H1 (cell line): ENCODE measurements around the gene HP1BP3.

ENCODE experiments used
- HDAC2 ChIP-seq, 2 experiments: fragments of 300-600 bp in 1 of 2; sonication (generic) in 1 of 2; IDR thresholded peaks; 2 replicates each; pipeline ENCODE4 v1.6.1; 2011 to 2012; ENCODE audit warnings: low read depth in 2 of 2, low read length in 2 of 2, mild to moderate bottlenecking in 2 of 2, moderate library complexity in 2 of 2, borderline replicate concordance in 1 of 2, inconsistent platforms in 1 of 2
- POLR2A ChIP-seq, 2 experiments: IDR thresholded peaks; 1 replicate in 1 of 2; 2 replicates in 1 of 2; pipeline ENCODE4 v1.6.1; 2011; ENCODE audit warnings: low read depth in 2 of 2, low read length in 2 of 2, mild to moderate bottlenecking in 2 of 2; ENCODE audit errors: control extremely low read depth in 1 of 2
- POLR2AphosphoS5 ChIP-seq: IDR thresholded peaks from 2 replicates; pipeline ENCODE4 v1.6.1; 2011; ENCODE audit warnings: low read depth, low read length
- TF ChIP-seq, protein P1 (sequence below): IDR thresholded peaks from 2 replicates; pipeline ENCODE4 v1.6.1; 2011; ENCODE audit warnings: low read length, improper control_type of control experiment
- TF ChIP-seq, protein P2 (sequence below), 3 experiments: IDR thresholded peaks; 1 replicate in 2 of 3; 2 replicates in 1 of 3; pipeline versions ENCODE4 v1.5.1 to v1.6.1; 2011; ENCODE audit warnings: low read length in 3 of 3, mild to moderate bottlenecking in 3 of 3, inconsistent platforms in 2 of 3, low read depth in 1 of 3, moderate library complexity in 1 of 3; ENCODE audit not compliant: insufficient read depth in 1 of 3; ENCODE audit errors: control extremely low read depth in 1 of 3

DNA sequence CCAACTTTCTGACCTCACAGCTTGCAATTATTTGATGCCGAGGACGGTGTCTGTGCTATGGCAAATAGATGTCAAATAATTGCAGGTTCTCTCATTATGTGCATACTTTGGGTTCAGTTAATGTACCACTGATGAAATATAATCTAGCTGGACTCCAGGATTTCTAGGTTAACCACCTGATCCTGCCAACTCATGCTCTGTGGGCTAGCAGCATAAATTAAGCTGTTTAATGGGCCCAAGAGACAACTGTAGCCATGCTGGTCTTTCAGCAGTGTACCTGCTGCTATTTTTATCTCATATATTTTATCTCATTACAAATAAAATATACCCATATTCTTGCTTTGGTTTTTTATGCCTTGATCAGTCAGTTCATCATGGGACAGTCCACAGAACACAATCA, 43.3 kb upstream of the HP1BP3 start:
- no peak for TF ChIP-seq POLR2A (IDR thresholded peaks at IDR 0.05; ENCODE audit: control extremely low read depth in 1 of 2, low read depth in 2 of 2, low read length in 2 of 2)
- TF ChIP-seq, protein P1, sequence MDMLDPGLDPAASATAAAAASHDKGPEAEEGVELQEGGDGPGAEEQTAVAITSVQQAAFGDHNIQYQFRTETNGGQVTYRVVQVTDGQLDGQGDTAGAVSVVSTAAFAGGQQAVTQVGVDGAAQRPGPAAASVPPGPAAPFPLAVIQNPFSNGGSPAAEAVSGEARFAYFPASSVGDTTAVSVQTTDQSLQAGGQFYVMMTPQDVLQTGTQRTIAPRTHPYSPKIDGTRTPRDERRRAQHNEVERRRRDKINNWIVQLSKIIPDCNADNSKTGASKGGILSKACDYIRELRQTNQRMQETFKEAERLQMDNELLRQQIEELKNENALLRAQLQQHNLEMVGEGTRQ: no peak
- TF ChIP-seq, protein P2, sequence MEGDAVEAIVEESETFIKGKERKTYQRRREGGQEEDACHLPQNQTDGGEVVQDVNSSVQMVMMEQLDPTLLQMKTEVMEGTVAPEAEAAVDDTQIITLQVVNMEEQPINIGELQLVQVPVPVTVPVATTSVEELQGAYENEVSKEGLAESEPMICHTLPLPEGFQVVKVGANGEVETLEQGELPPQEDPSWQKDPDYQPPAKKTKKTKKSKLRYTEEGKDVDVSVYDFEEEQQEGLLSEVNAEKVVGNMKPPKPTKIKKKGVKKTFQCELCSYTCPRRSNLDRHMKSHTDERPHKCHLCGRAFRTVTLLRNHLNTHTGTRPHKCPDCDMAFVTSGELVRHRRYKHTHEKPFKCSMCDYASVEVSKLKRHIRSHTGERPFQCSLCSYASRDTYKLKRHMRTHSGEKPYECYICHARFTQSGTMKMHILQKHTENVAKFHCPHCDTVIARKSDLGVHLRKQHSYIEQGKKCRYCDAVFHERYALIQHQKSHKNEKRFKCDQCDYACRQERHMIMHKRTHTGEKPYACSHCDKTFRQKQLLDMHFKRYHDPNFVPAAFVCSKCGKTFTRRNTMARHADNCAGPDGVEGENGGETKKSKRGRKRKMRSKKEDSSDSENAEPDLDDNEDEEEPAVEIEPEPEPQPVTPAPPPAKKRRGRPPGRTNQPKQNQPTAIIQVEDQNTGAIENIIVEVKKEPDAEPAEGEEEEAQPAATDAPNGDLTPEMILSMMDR (IDR thresholded peaks at IDR 0.05; ENCODE audit: control extremely low read depth in 1 of 3, insufficient read depth in 1 of 3, low read depth in 1 of 3, low read length in 3 of 3): no peak
- TF ChIP-seq HDAC2 (IDR thresholded peaks at IDR 0.05; ENCODE audit: borderline replicate concordance in 1 of 2, low read depth in 2 of 2, low read length in 2 of 2): no peak
- TF ChIP-seq POLR2AphosphoS5: no peak
